Central memory CD8-positive, alpha-beta T cell (primary cell): ENCODE data around the gene COL26A1.
"Not testable (repeated sequence)": the region's sequence is repeated elsewhere in the genome, so short reads cannot be mapped to it uniquely, and the experiment has no call there.

Experiments used
- ATAC-seq: fragments of 150-1000 bp; cut with Tn5 transposase; replicated peaks from 2 replicates; pipeline ENCODE4 v1.10.0; 2022; ENCODE audit warnings: mild to moderate bottlenecking, moderate FRiP score, moderate number of reproducible peaks; ENCODE audit not compliant: poor library complexity, severe bottlenecking; ENCODE audit errors: extremely low read depth
- DNase-seq, 2 donors: peaks; one replicate each; pipeline ENCODE4 v3.0.0; 2021; ENCODE audit warnings: low spot score in 2 of 2
- H3K27ac Mint-ChIP-seq: one replicate; pipeline ENCODE4 v1.8.0; 2022; ENCODE audit warnings: low read depth, mild to moderate bottlenecking, moderate library complexity, mixed read lengths
- H3K27me3 Mint-ChIP-seq: one replicate; pipeline ENCODE4 v1.8.0; 2022; ENCODE audit warnings: mixed read lengths
- H3K36me3 Mint-ChIP-seq: one replicate; pipeline ENCODE4 v1.8.0; 2022; ENCODE audit warnings: mild to moderate bottlenecking, moderate library complexity, mixed read lengths; ENCODE audit not compliant: insufficient read depth
- H3K4me1 Mint-ChIP-seq: one replicate; pipeline ENCODE4 v1.8.0; 2022; ENCODE audit warnings: mixed read lengths
- H3K4me3 Mint-ChIP-seq: one replicate; pipeline ENCODE4 v1.8.0; 2022; ENCODE audit warnings: mild to moderate bottlenecking, moderate library complexity, mixed read lengths
- H3K9me3 Mint-ChIP-seq: one replicate; pipeline ENCODE4 v1.8.0; 2022; ENCODE audit warnings: mixed read lengths

The COL26A1 gene

DNA sequence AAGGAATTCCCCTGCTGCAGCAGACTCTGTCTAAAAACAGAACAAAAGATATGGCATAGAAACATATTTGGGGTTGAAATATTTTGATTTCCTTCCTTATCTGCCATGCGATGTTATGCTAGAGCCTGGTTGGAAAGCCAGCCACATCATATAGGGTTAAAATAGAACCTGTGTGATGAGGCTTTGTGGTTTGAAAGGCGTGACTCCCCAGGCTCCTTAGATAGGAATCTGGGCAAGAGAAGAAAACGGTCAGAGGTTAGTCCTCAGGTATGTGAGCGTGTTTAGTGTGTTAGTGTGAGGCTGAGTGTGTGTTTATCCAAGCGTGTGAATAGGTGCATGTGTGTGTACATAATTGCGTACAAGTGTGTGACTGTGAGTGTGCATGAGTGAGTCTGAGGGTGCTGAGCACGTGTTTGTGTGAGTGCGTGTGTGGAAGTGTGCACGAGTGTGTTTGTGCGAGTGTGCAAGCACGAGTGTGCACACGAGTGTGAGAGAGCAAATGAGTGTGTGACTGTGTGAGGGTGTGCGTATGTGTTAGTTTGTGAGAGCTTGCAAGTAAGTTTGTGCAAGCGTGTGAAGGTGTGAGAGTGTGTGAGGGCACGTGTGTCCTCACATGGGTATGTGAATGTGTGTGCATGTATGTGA is 79.9 kb downstream of the COL26A1 start:
- ATAC-seq (no peak), DNase-seq (no peak)
- no peaks in the 10 kb centered on the region for H3K4me1 Mint-ChIP-seq
- no peak overlapping the region for H3K4me3 Mint-ChIP-seq
- peaks cover 39% of the 10 kb centered on the region for H3K27me3 Mint-ChIP-seq
- no peak overlapping the region for H3K27ac Mint-ChIP-seq
- no peaks in the 10 kb centered on the region for H3K9me3 Mint-ChIP-seq
- no peaks in the 10 kb centered on the region for H3K36me3 Mint-ChIP-seq

DNA sequence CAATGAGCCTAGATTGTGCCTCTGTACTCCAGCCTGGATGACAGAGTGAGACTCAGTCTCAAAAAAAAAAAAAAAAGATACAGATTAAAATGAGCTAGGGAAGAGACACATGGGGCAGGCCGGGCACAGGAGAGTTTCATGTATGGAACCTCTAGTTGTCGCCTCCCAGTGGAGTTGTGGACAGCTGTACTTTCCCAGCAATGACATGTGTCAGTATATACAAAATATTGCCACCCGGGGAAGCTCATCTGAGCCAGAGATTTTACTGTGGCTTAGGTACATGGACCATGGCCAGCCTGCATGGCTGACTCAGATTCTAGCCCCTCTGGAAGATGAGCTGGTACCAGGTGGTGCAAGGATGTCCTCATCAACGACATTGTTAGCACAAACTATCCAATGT is 87.4 kb downstream of the COL26A1 start:
- ATAC-seq: no peak
- no peaks in the 10 kb centered on the region for H3K9me3 Mint-ChIP-seq
- H3K27me3 Mint-ChIP-seq: peaks cover 30% of the 10 kb centered on the region
- no peaks in the 10 kb centered on the region for H3K4me1 Mint-ChIP-seq
- no peak overlapping the region for H3K4me3 Mint-ChIP-seq
- no peak overlapping the region for H3K27ac Mint-ChIP-seq
- DNase-seq: no peak
- H3K36me3 Mint-ChIP-seq: no peaks in the 10 kb centered on the region

DNA sequence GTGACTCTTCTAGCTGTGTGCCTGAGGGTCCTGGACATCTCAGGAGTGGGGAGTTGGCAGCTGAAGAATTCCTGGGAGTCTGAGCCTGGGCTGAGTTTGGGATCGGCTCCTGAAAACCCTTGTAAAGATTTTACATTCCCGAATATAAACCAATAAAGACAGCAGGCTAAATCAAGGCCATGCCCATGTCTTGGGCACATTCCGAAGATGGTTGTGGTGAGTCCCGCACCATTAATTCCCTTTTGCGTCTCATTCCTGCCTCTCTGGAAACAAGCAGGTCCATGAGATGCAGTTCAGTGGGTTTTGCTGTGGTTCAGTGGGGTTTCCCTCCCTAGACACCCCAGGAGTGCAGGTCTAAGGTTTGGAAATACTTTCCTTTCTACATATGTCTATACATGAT is 90.9 kb downstream of the COL26A1 start:
- no peaks in the 10 kb centered on the region for H3K4me1 Mint-ChIP-seq
- DNase-seq (no peak), ATAC-seq (no peak)
- H3K9me3 Mint-ChIP-seq: no peaks in the 10 kb centered on the region
- no peak overlapping the region for H3K27ac Mint-ChIP-seq
- peaks cover 14% of the 10 kb centered on the region for H3K27me3 Mint-ChIP-seq
- H3K4me3 Mint-ChIP-seq: no peak overlapping the region
- H3K36me3 Mint-ChIP-seq: no peaks in the 10 kb centered on the region

DNA sequence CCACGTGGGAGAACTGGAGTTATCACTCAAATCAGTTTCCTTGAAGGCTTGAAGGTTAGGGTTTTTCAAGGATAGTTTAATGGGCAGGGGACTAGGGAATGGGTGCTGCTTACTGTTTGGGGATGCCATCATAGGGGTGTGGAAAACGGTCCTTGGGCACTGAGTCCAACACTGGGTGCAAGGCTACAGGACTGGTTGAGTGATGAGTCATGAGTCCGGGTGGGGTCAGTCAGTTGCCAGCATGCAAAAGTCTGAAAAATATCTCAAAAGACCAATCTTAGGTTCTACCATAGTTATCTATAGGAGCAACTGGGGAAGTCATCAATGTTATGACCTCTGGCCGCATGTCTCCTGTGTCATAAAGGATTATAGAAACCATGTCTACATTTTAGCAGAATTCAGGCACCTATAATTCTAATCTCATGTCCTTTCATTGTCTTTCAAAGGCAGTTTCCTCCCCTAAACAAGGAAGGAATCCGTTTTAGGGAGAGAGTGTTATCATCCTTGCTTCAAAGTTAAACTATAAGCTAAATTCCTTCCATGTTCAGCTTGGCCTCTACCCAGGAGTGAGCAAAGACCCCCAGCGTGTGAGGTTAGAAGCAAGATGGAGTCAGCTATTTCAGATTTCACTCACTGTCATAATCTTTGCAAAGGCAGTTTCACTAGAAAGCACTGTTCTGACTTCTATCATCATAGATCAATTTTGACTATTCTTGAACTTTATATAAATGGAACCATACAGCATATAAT is 94.5 kb downstream of the COL26A1 start:
- no peak overlapping the region for H3K27ac Mint-ChIP-seq
- DNase-seq (no peak), ATAC-seq (no peak)
- no peaks in the 10 kb centered on the region for H3K27me3 Mint-ChIP-seq
- peaks cover 4% of the 10 kb centered on the region for H3K36me3 Mint-ChIP-seq
- H3K9me3 Mint-ChIP-seq: no peaks in the 10 kb centered on the region
- H3K4me1 Mint-ChIP-seq: no peaks in the 10 kb centered on the region
- no peak overlapping the region for H3K4me3 Mint-ChIP-seq

DNA sequence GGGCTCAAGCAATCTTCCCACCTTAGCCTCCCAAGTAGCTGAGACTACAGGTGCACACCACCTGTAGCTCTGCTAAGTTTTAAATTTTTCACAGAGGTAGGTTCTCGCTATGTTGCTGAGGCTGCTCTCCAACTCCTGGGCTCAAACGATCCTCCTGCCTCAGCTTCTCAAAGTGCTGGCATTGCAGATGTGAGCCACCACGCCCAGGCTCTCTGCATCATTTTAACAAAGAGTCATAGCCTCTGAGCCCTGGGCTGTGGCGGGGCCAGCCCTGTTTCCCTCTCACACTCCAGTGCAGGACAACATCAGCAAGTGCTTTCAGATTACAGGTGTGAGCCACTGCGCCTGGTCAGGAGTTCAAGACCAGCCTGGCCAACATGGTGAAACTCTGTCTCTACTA is 102.5 kb downstream of the COL26A1 start:
- H3K27me3 Mint-ChIP-seq: peaks cover 19% of the 10 kb centered on the region
- H3K4me3 Mint-ChIP-seq: no peak overlapping the region
- no peak overlapping the region for H3K27ac Mint-ChIP-seq
- DNase-seq (no peak), ATAC-seq (no peak)
- H3K36me3 Mint-ChIP-seq: peaks cover 2% of the 10 kb centered on the region
- H3K9me3 Mint-ChIP-seq: no peaks in the 10 kb centered on the region
- H3K4me1 Mint-ChIP-seq: no peaks in the 10 kb centered on the region

DNA sequence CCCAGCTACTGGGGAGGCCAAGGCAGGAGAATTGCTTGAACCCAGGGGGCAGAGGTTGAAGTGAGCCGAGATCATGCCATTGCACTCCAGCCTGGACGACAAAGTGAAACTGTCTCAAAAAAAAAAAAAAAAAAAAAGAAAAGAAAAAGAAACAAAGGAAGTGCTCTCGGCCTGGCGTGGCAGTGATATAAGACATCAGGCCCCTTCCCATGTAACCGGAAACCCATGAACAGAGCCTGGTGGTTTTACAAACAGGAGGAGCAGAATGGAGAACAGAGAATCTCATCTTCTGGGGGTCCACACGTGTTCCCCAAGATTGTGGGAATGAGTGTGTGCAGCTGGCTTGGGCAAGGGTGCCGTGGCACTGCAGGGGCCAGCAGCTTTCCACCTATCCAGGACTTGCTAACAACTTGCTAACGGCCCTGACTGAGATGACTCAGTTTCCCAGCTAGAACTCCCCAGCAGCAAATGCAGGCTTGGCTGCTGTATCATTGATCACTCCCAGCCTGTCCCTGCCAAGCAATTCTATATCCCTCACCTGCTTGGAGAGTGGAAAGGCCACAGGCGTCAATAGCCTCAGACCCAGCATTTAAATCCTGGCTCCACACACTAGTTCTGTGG is 103.0 kb downstream of the COL26A1 start:
- no peak for DNase-seq
- H3K4me3 Mint-ChIP-seq: no peak overlapping the region
- no peak overlapping the region for H3K27ac Mint-ChIP-seq
- no peaks in the 10 kb centered on the region for H3K9me3 Mint-ChIP-seq
- no peaks in the 10 kb centered on the region for H3K36me3 Mint-ChIP-seq
- ATAC-seq: no peak
- H3K4me1 Mint-ChIP-seq: no peaks in the 10 kb centered on the region
- H3K27me3 Mint-ChIP-seq: peaks cover 19% of the 10 kb centered on the region

DNA sequence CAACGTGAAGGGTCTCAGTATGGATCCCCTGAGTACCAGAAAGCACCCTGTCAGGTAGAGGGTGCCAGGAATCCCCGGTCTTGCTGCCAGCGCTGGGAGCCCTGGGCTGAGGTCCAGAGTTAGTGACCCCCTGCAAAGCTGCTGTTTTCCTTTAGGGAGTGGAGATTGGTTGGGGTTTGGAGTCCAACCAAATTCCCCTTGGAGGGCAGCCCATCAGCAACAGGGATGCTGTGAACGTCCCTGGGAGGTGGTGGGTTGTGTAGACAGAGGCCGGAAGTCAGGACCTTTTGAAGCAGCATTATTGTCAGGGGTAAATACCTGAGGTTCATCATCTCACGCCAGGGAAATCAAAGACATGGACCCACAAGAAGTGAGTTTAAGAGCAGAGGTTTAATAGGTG is 104.2 kb downstream of the COL26A1 start:
- no peaks in the 10 kb centered on the region for H3K36me3 Mint-ChIP-seq
- no peak for ATAC-seq

DNA sequence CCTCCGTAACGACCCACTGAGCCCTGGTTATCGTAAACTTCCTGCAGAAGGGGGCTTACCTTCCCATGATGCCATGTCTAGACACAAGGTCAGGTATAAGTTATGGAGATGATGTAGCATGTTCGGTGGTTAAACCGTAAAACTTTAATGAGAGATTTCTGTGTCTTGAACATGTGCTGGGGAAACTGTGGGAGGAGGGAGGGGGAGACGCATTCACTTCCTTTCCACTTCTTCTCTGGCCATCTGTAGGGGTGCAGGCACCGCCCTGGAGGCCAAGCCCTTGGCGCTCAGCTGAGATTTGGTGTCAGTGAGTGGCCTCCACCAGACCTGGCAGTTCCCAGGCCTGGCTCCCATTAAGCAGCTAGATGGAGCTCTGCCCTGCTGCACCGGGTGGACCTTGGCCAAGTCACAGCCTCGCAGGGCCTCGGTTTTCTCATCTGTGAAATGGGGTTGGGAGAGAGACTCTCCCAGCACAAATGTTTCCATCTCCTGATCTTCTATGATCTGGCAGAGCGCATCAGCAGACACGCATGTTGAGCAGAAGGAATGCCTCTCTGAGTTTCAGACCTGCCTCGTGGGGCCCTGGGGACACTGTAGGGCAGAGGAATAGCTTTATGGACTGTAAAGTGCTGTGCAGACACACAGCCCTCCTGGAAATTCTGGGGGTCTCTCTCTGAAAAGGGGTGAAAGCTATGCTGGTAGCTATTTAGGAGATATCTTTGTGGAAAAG is 106.0 kb downstream of the COL26A1 start:
- H3K4me1 Mint-ChIP-seq: no peaks in the 10 kb centered on the region
- DNase-seq (no peak), ATAC-seq (no peak)
- peaks cover 25% of the 10 kb centered on the region for H3K27me3 Mint-ChIP-seq
- H3K4me3 Mint-ChIP-seq: no peak overlapping the region
- no peaks in the 10 kb centered on the region for H3K9me3 Mint-ChIP-seq
- H3K27ac Mint-ChIP-seq: no peak overlapping the region
- no peaks in the 10 kb centered on the region for H3K36me3 Mint-ChIP-seq

More for the DNA sequence above, 104.2 kb downstream of the COL26A1 start:
- H3K9me3 Mint-ChIP-seq: no peaks in the 10 kb centered on the region
- no peaks in the 10 kb centered on the region for H3K4me1 Mint-ChIP-seq
- no peak for DNase-seq
- H3K27me3 Mint-ChIP-seq: peaks cover 19% of the 10 kb centered on the region
- no peak overlapping the region for H3K4me3 Mint-ChIP-seq
- H3K27ac Mint-ChIP-seq: no peak overlapping the region

DNA sequence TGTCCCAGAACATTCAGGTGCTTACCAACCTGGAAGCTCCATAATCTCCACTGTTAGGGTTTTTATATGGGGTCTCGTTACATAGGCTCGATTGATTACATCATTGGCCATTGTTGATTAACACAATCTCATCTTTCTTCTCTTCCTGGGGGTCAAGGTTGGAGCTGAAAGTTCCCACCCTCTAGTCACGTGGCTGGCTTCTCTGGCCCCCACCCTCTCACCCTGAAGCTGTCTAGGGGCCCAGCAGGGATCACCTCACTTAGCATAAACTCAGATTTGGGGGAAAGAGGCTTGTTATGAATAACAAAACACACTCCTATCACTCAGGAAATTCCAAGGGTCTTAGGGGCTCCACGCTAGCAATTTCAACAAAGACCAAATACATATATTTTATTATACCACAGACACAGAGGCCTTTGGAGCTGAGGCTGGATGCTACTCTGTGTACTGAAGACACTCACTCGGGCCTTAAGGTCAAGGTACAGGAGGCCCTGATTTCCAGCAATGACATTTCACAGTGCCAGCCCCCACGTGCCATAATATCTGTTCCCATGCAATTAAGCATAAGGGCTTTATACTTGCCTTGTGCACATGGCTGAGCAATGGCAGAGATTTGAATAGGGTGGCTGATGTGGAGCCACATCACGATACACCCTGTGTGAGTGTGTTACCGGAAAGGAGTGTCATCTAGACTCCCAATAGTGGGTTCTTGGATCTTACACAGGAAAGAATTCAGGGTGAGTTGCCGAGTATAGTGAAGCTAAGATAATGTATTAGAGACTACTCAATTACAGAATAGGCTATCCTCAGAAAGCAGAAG is 108.2 kb downstream of the COL26A1 start:
- Mint-ChIP-seq H3K4me3 (no peak overlapping the region), H3K27ac (no peak overlapping the region), H3K4me1 (no peaks in the 10 kb centered on the region), H3K27me3 (peaks cover 19% of the 10 kb centered on the region), H3K9me3 (no peaks in the 10 kb centered on the region), H3K36me3 (no peaks in the 10 kb centered on the region)
- no peak for DNase-seq
- no peak for ATAC-seq

DNA sequence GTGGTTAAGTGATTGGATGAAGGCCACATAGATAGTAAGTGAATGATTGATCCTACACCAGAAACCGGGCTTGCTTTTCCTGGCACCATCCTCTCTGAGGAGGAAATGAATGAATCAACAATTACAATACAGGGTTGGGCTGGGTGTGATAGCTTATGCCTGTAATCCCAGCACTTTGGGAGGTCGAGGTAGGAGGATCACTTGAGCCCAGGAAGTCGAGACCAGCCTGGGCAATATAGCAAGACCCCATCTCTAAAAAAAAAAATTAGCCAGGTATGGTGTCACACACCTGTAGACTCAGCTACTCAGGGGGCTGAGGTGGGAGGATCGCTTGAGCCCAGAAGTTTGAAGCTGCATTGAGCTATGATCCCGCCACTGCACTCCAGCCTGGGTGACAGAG is 111.5 kb downstream of the COL26A1 start:
- Mint-ChIP-seq H3K9me3 (peaks cover 3% of the 10 kb centered on the region), H3K27ac (no peak overlapping the region)

DNA sequence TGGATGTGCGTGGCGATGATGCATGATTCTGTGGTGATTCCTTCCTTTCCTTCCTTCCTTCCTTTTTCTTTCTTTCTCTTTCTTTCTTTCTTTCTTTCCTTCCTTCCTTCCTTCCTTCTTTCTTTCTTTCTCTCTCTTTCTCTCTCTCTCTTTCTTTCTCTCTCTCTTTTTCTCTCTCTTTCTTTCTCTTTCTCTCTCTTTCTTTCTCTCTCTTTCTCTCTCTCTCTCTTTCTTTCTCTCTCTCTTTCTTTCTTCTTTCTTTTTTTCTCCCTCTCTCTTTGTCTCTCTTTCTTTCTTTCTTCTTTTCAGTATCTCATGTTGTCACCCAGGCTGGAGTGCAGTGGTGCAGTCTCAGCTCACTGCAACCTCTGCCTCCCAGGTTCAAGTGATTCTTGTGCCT is 113.0 kb downstream of the COL26A1 start:
- peaks cover 38% of the 10 kb centered on the region for H3K27me3 Mint-ChIP-seq
- not testable (repeated sequence) for ATAC-seq, H3K4me3 Mint-ChIP-seq, DNase-seq, H3K4me1 Mint-ChIP-seq, H3K9me3 Mint-ChIP-seq, H3K27ac Mint-ChIP-seq, H3K36me3 Mint-ChIP-seq

More for the DNA sequence above, 111.5 kb downstream of the COL26A1 start:
- DNase-seq: no peak
- Mint-ChIP-seq H3K27me3 (peaks cover 25% of the 10 kb centered on the region), H3K4me3 (no peak overlapping the region), H3K4me1 (no peaks in the 10 kb centered on the region), H3K36me3 (no peaks in the 10 kb centered on the region)
- no peak for ATAC-seq

DNA sequence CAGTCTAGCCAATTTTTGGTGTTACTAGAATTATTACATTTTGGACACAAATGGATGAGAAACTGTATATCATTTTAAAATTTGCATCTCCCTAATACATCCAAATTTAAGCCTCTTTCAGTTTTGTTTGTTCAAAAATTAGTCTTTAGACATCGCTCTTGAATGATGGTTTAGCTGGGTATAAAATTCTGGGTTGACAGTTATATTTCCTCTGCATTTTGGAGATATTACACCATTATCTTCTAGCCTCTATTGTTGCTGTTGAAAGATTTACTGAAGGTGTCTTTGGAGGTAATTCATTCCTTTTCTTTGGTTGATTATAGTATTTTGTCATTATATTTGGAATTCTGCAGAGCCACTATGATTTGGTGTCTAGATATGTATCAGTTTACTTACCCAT is 116.5 kb downstream of the COL26A1 start:
- Mint-ChIP-seq H3K27me3 (peaks cover 34% of the 10 kb centered on the region), H3K27ac (no peak overlapping the region), H3K4me1 (no peaks in the 10 kb centered on the region), H3K9me3 (peaks cover 7% of the 10 kb centered on the region), H3K36me3 (no peaks in the 10 kb centered on the region), H3K4me3 (no peak overlapping the region)
- ATAC-seq (no peak), DNase-seq (no peak)
